Fibroblast of pulmonary artery (primary cell): ENCODE measurements around the gene HMCN1.

Experiments used
- DNase-seq: peaks from one replicate; pipeline ENCODE4 v3.0.0-alpha.2; 2010; ENCODE audit warnings: low read depth
- H3K4me3 ChIP-seq: replicated peaks from 2 replicates; pipeline ENCODE4 v1.5.1; 2011; ENCODE audit warnings: low read depth, mild to moderate bottlenecking, control low read depth, low read length, moderate library complexity
- CTCF ChIP-seq: IDR thresholded peaks from 2 replicates; pipeline ENCODE4 v1.5.1; 2011; ENCODE audit warnings: mild to moderate bottlenecking, control low read depth, low read length, inconsistent platforms; ENCODE audit errors: missing control alignments

The HMCN1 gene

GRCh38 chr1:185733818-185734735, at the start of gene HMCN1:
TSS of gene HMCN1 (plus strand) at chr1:185734391. CDS start at chr1:185734780, 389 bp downstream.
- DNase-seq = peak; percentile 69
- peak; percentile 53 for TF ChIP-seq CTCF
- peak within 1 kb of the TSS; percentile 58 for H3K4me3 ChIP-seq

GRCh38 chr1:185686821-185687778, 47.1 kb upstream of the HMCN1 start:
- DNase-seq = no peak
- no peak overlapping the region for H3K4me3 ChIP-seq
- no peak for TF ChIP-seq CTCF

GRCh38 chr1:185690527-185690926, 43.7 kb upstream of the HMCN1 start:
- DNase-seq = no peak
- TF ChIP-seq CTCF = no peak
- H3K4me3 ChIP-seq = no peak overlapping the region

- no peak for TF ChIP-seq CTCF
- DNase-seq = no peak
- H3K4me3 ChIP-seq = no peak overlapping the region
Measured at GRCh38 chr1:185693654-185694053, 40.5 kb upstream of the HMCN1 start.

- no peak for DNase-seq
- TF ChIP-seq CTCF = no peak
- H3K4me3 ChIP-seq = no peak overlapping the region
Measured at GRCh38 chr1:185694081-185694480, 40.1 kb upstream of the HMCN1 start.

GRCh38 chr1:185695299-185695698, 38.9 kb upstream of the HMCN1 start:
- no peak for TF ChIP-seq CTCF
- no peak for DNase-seq
- no peak overlapping the region for H3K4me3 ChIP-seq
